ENCODE data around the gene VPS54.

VPS54 gene

DNA sequence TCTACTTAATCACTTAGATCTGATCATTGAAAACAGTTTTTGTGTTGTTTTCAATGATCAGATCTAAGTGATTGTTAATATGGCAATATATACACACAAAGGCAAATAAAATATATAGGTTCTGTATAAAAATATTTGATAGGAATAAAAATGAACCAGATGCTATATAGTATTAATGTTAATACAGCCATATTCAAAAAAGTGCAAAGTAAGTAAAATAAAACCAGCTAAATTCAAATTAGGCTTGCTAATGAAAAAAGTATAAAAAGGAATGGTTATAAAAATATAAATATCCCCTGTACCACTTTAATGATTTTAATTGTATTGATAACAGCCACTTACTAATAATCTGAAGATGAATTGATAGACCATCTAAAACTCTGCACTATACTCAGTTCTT lies 38.4 kb downstream of the VPS54 start:
- Histone ChIP-seq H3K27ac (replicated peaks) (no peak overlapping the region), H3K27me3 (ENCODE audit: insufficient read depth, poor library complexity, severe bottlenecking) (no peaks in the 10 kb centered on the region), H3K4me3 (replicated peaks; ENCODE audit: insufficient read depth, low read length) (no peak overlapping the region)
- DNase-seq (ENCODE audit: low read depth in 1 of 2, low spot score in 1 of 2), result no peak
- no peak for TF ChIP-seq SPI1 (IDR thresholded peaks at IDR 0.05; ENCODE audit: borderline replicate concordance, low read depth)
- TF ChIP-seq, protein P1, sequence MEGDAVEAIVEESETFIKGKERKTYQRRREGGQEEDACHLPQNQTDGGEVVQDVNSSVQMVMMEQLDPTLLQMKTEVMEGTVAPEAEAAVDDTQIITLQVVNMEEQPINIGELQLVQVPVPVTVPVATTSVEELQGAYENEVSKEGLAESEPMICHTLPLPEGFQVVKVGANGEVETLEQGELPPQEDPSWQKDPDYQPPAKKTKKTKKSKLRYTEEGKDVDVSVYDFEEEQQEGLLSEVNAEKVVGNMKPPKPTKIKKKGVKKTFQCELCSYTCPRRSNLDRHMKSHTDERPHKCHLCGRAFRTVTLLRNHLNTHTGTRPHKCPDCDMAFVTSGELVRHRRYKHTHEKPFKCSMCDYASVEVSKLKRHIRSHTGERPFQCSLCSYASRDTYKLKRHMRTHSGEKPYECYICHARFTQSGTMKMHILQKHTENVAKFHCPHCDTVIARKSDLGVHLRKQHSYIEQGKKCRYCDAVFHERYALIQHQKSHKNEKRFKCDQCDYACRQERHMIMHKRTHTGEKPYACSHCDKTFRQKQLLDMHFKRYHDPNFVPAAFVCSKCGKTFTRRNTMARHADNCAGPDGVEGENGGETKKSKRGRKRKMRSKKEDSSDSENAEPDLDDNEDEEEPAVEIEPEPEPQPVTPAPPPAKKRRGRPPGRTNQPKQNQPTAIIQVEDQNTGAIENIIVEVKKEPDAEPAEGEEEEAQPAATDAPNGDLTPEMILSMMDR (IDR thresholded peaks at IDR 0.05; ENCODE audit: insufficient read depth, low read length), result no peak
- no peak for TF ChIP-seq POLR2AphosphoS5 (IDR thresholded peaks at IDR 0.05; ENCODE audit: low read depth)

GRCh38 chr2:63977904-63978303 lies 41.3 kb downstream of the VPS54 start:
- Histone ChIP-seq H3K4me3 (replicated peaks; ENCODE audit: insufficient read depth, low read length) (no peak overlapping the region), H3K27ac (replicated peaks) (no peak overlapping the region), H3K27me3 (ENCODE audit: insufficient read depth, poor library complexity, severe bottlenecking) (no peaks in the 10 kb centered on the region)
- TF ChIP-seq SPI1 (IDR thresholded peaks at IDR 0.05; ENCODE audit: borderline replicate concordance, low read depth) (no peak), POLR2AphosphoS5 (IDR thresholded peaks at IDR 0.05; ENCODE audit: low read depth) (no peak), GABPA (IDR thresholded peaks at IDR 0.05; ENCODE audit: low read depth) (no peak), REST (IDR thresholded peaks at IDR 0.05; ENCODE audit: insufficient replicate concordance, low read depth) (no peak)
- TF ChIP-seq, protein P1 (IDR thresholded peaks at IDR 0.05; ENCODE audit: insufficient read depth, low read length), result no peak
- DNase-seq (ENCODE audit: low read depth in 1 of 2, low spot score in 1 of 2), result no peak

DNA sequence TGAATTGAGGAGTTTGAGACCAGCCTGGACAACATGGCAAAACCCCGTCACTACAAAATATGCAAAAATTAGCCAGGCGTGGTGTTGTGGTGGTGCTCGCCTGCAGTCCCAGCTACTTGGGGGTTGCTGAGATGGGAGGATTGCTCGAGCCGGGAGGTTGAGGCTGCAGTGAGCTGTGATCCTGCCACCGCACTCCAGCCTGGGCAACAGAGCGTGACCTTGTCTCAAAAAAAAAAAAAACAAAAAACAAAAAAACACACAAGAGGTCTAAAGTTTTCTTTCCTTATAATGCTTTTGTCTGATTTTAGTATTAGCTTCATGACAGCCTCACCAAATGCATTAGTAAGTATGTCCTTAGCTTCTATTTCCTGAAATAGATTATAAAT lies 43.1 kb downstream of the VPS54 start:
- no peak for TF ChIP-seq SPI1 (IDR thresholded peaks at IDR 0.05; ENCODE audit: borderline replicate concordance, low read depth)
- TF ChIP-seq GABPA (IDR thresholded peaks at IDR 0.05; ENCODE audit: low read depth), result no peak
- TF ChIP-seq POLR2AphosphoS5 (IDR thresholded peaks at IDR 0.05; ENCODE audit: low read depth), result no peak
- TF ChIP-seq REST (IDR thresholded peaks at IDR 0.05; ENCODE audit: insufficient replicate concordance, low read depth), result no peak
- TF ChIP-seq, protein P1 (IDR thresholded peaks at IDR 0.05; ENCODE audit: insufficient read depth, low read length), result no peak

DNA sequence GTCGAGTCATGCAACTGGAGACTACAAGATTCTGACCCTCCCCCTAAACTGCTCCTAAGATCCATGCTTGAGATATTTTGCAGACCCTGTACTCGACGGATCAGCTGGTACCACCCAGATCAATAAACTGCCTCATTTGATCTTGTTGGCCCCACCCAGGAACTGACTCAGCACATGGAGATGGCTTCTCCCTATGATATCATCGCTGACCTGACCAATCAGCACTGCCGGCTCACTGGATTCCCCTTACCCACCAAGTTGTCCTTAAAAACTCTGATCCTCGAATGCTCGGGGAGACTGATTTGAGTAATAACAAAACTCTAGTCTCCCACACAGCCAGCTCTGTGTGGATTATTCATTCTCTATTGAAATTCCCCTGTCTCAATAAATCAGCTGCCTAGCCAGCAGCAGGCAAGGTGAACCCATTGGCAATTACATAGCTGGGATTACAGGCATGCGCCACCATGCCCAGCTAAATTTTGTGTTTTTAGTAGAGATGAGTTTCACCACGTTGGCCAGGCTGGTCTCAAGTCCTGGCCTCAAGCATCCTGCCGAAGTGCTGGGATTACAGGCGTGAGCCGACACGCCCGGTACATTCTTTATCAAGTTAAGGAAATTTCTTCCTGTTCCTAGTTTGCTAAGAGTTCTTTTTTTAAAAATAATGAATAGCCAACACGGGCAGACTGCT lies 43.6 kb downstream of the VPS54 start:
- no peak for DNase-seq (ENCODE audit: low read depth in 1 of 2, low spot score in 1 of 2)
- Histone ChIP-seq H3K4me3 (replicated peaks; ENCODE audit: insufficient read depth, low read length) (no peak overlapping the region), H3K27ac (replicated peaks) (no peak overlapping the region), H3K27me3 (ENCODE audit: insufficient read depth, poor library complexity, severe bottlenecking) (no peaks in the 10 kb centered on the region)
- TF ChIP-seq SPI1 (IDR thresholded peaks at IDR 0.05; ENCODE audit: borderline replicate concordance, low read depth), result no peak
- no peak for TF ChIP-seq POLR2AphosphoS5 (IDR thresholded peaks at IDR 0.05; ENCODE audit: low read depth)
- no peak for TF ChIP-seq REST (IDR thresholded peaks at IDR 0.05; ENCODE audit: insufficient replicate concordance, low read depth)
- TF ChIP-seq GABPA (IDR thresholded peaks at IDR 0.05; ENCODE audit: low read depth), result no peak
- TF ChIP-seq, protein P1 (IDR thresholded peaks at IDR 0.05; ENCODE audit: insufficient read depth, low read length), result no peak

More for the DNA sequence above, 43.1 kb downstream of the VPS54 start:
- no peak overlapping the region for H3K27ac ChIP-seq (replicated peaks)
- H3K4me3 ChIP-seq (replicated peaks; ENCODE audit: insufficient read depth, low read length), result no peak overlapping the region
- H3K27me3 ChIP-seq (ENCODE audit: insufficient read depth, poor library complexity, severe bottlenecking), result no peaks in the 10 kb centered on the region
- DNase-seq (ENCODE audit: low read depth in 1 of 2, low spot score in 1 of 2), result no peak

Data from HL-60 (cell line).